OCI-LY3 (cell line): ENCODE results near the gene DPP10.

Experiments used
- H2AFZ ChIP-seq: fragments of 200-600, 300-600 bp; shearing (Covaris generic); 2 replicates; pipeline ENCODE4 v1.6.0; 2014; ENCODE audit warnings: antibody characterized with exemption, low read depth, low read length
- H3K27ac ChIP-seq: fragments of 200-600, 300-600 bp; sonication (generic); 2 replicates; pipeline ENCODE4 v1.5.1; 2014; ENCODE audit warnings: mild to moderate bottlenecking, low read length, moderate library complexity, mixed read lengths
- H3K27me3 ChIP-seq: fragments of 200-600, 300-600 bp; sonication (generic); 2 replicates; pipeline ENCODE4 v1.6.1; 2014; ENCODE audit warnings: low read depth, low read length, mixed read lengths
- H3K36me3 ChIP-seq: fragments of 200-600, 300-600 bp; sonication (generic); replicated peaks from 2 replicates; pipeline ENCODE3; 2014; ENCODE audit warnings: low read depth, low read length, mixed read lengths
- H3K4me1 ChIP-seq: fragments of 300-600, 200-600 bp; sonication (generic); 2 replicates; pipeline ENCODE4 v1.6.1; 2014; ENCODE audit warnings: low read length, mixed read lengths
- H3K4me2 ChIP-seq: fragments of 200-600, 300-600 bp; sonication (generic); 2 replicates; pipeline ENCODE4 v1.6.1; 2014; ENCODE audit warnings: low read length, mixed read lengths
- H3K4me3 ChIP-seq: fragments of 300-600, 200-600 bp; sonication (generic); 2 replicates; pipeline ENCODE4 v1.5.1; 2014; ENCODE audit warnings: antibody characterized with exemption, mild to moderate bottlenecking, low read length, moderate library complexity
- H3K79me2 ChIP-seq: fragments of 300-600, 200-600 bp; shearing (Covaris generic); 2 replicates; pipeline ENCODE4 v1.6.1; 2014; ENCODE audit warnings: mild to moderate bottlenecking, low read length, mixed read lengths
- H3K9ac ChIP-seq: fragments of 300-600, 200-600 bp; shearing (Covaris generic); 2 replicates; pipeline ENCODE4 v1.6.0; 2014; ENCODE audit warnings: mild to moderate bottlenecking, low read length, moderate library complexity
- H3K9me3 ChIP-seq: fragments of 200-600, 300-600 bp; shearing (Covaris generic); 2 replicates; pipeline ENCODE4 v1.6.1; 2014; ENCODE audit warnings: low read length, mixed read lengths; ENCODE audit not compliant: insufficient read depth
- H4K20me1 ChIP-seq: fragments of 200-600, 300-600 bp; sonication (generic); 2 replicates; pipeline ENCODE4 v1.6.1; 2016; ENCODE audit warnings: low read length, mixed read lengths; ENCODE audit not compliant: insufficient read depth
- CTCF ChIP-seq: fragments of 200-600, 300-600 bp; sonication (generic); IDR thresholded peaks from 2 replicates; pipeline ENCODE4 v1.5.1; 2014; ENCODE audit warnings: antibody characterized with exemption, low read length, low read depth
- EZH2phosphoT487 ChIP-seq: fragments of 200-600 bp; shearing (Covaris generic); IDR thresholded peaks from 2 replicates; pipeline ENCODE4 v1.6.1; 2018; ENCODE audit warnings: antibody characterized with exemption, mixed run types, low read depth

Gene DPP10

GRCh38 chr2:115774361-115774760, 1331.9 kb downstream of the DPP10 start:
- no peak overlapping the region for H2AFZ ChIP-seq
- no peaks in the 10 kb centered on the region for H4K20me1 ChIP-seq
- H3K27me3 ChIP-seq, result no peaks in the 10 kb centered on the region

GRCh38 chr2:115779085-115779632, 1336.7 kb downstream of the DPP10 start:
- no peak overlapping the region for H3K9ac ChIP-seq
- H3K4me2 ChIP-seq, result no peak overlapping the region
- no peaks in the 10 kb centered on the region for H3K4me1 ChIP-seq
- H3K4me3 ChIP-seq, result no peak overlapping the region
- H3K27me3 ChIP-seq, result no peaks in the 10 kb centered on the region
- no peaks in the 10 kb centered on the region for H4K20me1 ChIP-seq
- H2AFZ ChIP-seq, result no peak overlapping the region
- H3K9me3 ChIP-seq, result no peaks in the 10 kb centered on the region
- no peaks in the 10 kb centered on the region for H3K79me2 ChIP-seq
- no peaks in the 10 kb centered on the region for H3K36me3 ChIP-seq
- H3K27ac ChIP-seq, result no peak overlapping the region
- TF ChIP-seq CTCF, result no peak
- no peak for TF ChIP-seq EZH2phosphoT487

More at GRCh38 chr2:115774361-115774760, 1331.9 kb downstream of the DPP10 start:
- Histone ChIP-seq H3K9me3 (no peaks in the 10 kb centered on the region), H3K4me3 (no peak overlapping the region), H3K79me2 (no peaks in the 10 kb centered on the region), H3K36me3 (no peaks in the 10 kb centered on the region), H3K4me2 (no peak overlapping the region), H3K27ac (no peak overlapping the region), H3K4me1 (no peaks in the 10 kb centered on the region), H3K9ac (no peak overlapping the region)
- TF ChIP-seq EZH2phosphoT487 (no peak), CTCF (no peak)

- H3K36me3 ChIP-seq, result no peaks in the 10 kb centered on the region
- no peak overlapping the region for H2AFZ ChIP-seq
- H3K4me3 ChIP-seq, result no peak overlapping the region
- TF ChIP-seq EZH2phosphoT487 (no peak), CTCF (no peak)
- no peaks in the 10 kb centered on the region for H3K4me1 ChIP-seq
- no peak overlapping the region for H3K4me2 ChIP-seq
- no peak overlapping the region for H3K27ac ChIP-seq
- H3K79me2 ChIP-seq, result no peaks in the 10 kb centered on the region
- H3K9me3 ChIP-seq, result no peaks in the 10 kb centered on the region
- no peaks in the 10 kb centered on the region for H4K20me1 ChIP-seq
- no peaks in the 10 kb centered on the region for H3K27me3 ChIP-seq
- no peak overlapping the region for H3K9ac ChIP-seq
These were observed 1339.8 kb downstream of the DPP10 start for GRCh38 chr2:115782286-115782685.

GRCh38 chr2:115796078-115796477, 1353.6 kb downstream of the DPP10 start:
- H3K4me3 ChIP-seq, result no peak overlapping the region
- H3K4me2 ChIP-seq, result no peak overlapping the region
- no peaks in the 10 kb centered on the region for H3K9me3 ChIP-seq
- H2AFZ ChIP-seq, result no peak overlapping the region
- no peaks in the 10 kb centered on the region for H3K36me3 ChIP-seq
- no peak overlapping the region for H3K9ac ChIP-seq
- no peaks in the 10 kb centered on the region for H3K4me1 ChIP-seq
- no peaks in the 10 kb centered on the region for H3K27me3 ChIP-seq
- no peak overlapping the region for H3K27ac ChIP-seq
- no peaks in the 10 kb centered on the region for H4K20me1 ChIP-seq
- H3K79me2 ChIP-seq, result no peaks in the 10 kb centered on the region
- TF ChIP-seq CTCF (no peak), EZH2phosphoT487 (no peak)
